ENCODE measurements around the gene MEIKIN.

Gene MEIKIN

GRCh38 chr5:131769961-131770360 is 175.5 kb downstream of the MEIKIN start:
- no peak for ATAC-seq (ENCODE audit: insufficient read depth, low read depth)
- H3K36me3 ChIP-seq (ENCODE audit: insufficient read depth, low read length): peaks cover 7% of the 10 kb centered on the region; the same call in 1 of the 2 replicates

GRCh38 chr5:131769336-131769735 is 176.1 kb downstream of the MEIKIN start:
- H3K36me3 ChIP-seq (ENCODE audit: insufficient read depth, low read length): peaks cover 11% of the 10 kb centered on the region; the same call in 1 of the 2 replicates
- H3K79me2 ChIP-seq (ENCODE audit: insufficient read depth, low read length): peaks cover 98% of the 10 kb centered on the region
- H3K4me1 ChIP-seq (ENCODE audit: insufficient read depth, low read length): no peaks in the 10 kb centered on the region; the same call in 1 of the 2 replicates
- no peak overlapping the region for H3K9ac ChIP-seq (ENCODE audit: low read depth, low read length)
- DNase-seq (no peak), ATAC-seq (ENCODE audit: insufficient read depth, low read depth) (no peak)
- no peaks in the 10 kb centered on the region for H3K27me3 ChIP-seq (ENCODE audit: insufficient read depth, low read length, poor library complexity)
- no peak overlapping the region for H3K4me3 ChIP-seq (ENCODE audit: low read depth in 1 of 2, low read length in 2 of 2)
- TF ChIP-seq CTCF (IDR thresholded peaks at IDR 0.05; ENCODE audit: borderline replicate concordance, extremely low read depth, low read length, poor library complexity, severe bottlenecking) (no peak), EZH2 (IDR thresholded peaks at IDR 0.05; ENCODE audit: borderline replicate concordance, low read depth, low read length, severe bottlenecking) (no peak)
- no peaks in the 10 kb centered on the region for H3K9me3 ChIP-seq (ENCODE audit: insufficient read depth, low read length, severe bottlenecking)
- no peak overlapping the region for H3K27ac ChIP-seq (ENCODE audit: low read length)
- no peak overlapping the region for H3K4me2 ChIP-seq (ENCODE audit: insufficient read depth, low read length)
- peaks cover 55% of the 10 kb centered on the region for H4K20me1 ChIP-seq (ENCODE audit: insufficient read depth, low read length)
- no peak overlapping the region for H2AFZ ChIP-seq (ENCODE audit: low read depth, low read length)

More at GRCh38 chr5:131769961-131770360, 175.5 kb downstream of the MEIKIN start:
- no peak overlapping the region for H3K4me3 ChIP-seq (ENCODE audit: low read depth in 1 of 2, low read length in 2 of 2)
- H4K20me1 ChIP-seq (ENCODE audit: insufficient read depth, low read length): peaks cover 58% of the 10 kb centered on the region
- H3K9me3 ChIP-seq (ENCODE audit: insufficient read depth, low read length, severe bottlenecking): no peaks in the 10 kb centered on the region
- no peak overlapping the region for H3K27ac ChIP-seq (ENCODE audit: low read length)
- TF ChIP-seq EZH2 (IDR thresholded peaks at IDR 0.05; ENCODE audit: borderline replicate concordance, low read depth, low read length, severe bottlenecking): no peak
- TF ChIP-seq CTCF (IDR thresholded peaks at IDR 0.05; ENCODE audit: borderline replicate concordance, extremely low read depth, low read length, poor library complexity, severe bottlenecking): no peak
- H2AFZ ChIP-seq (ENCODE audit: low read depth, low read length): no peak overlapping the region
- DNase-seq: no peak
- no peaks in the 10 kb centered on the region; the same call in 1 of the 2 replicates for H3K4me1 ChIP-seq (ENCODE audit: insufficient read depth, low read length)
- H3K79me2 ChIP-seq (ENCODE audit: insufficient read depth, low read length): peaks cover 98% of the 10 kb centered on the region
- no peak overlapping the region for H3K9ac ChIP-seq (ENCODE audit: low read depth, low read length)
- no peaks in the 10 kb centered on the region for H3K27me3 ChIP-seq (ENCODE audit: insufficient read depth, low read length, poor library complexity)
- no peak overlapping the region for H3K4me2 ChIP-seq (ENCODE audit: insufficient read depth, low read length)

GRCh38 chr5:131767891-131768290 is 177.6 kb downstream of the MEIKIN start:
- Histone ChIP-seq H3K9me3 (ENCODE audit: insufficient read depth, low read length, severe bottlenecking) (no peaks in the 10 kb centered on the region), H4K20me1 (ENCODE audit: insufficient read depth, low read length) (peaks cover 52% of the 10 kb centered on the region), H3K27ac (ENCODE audit: low read length) (no peak overlapping the region), H3K4me3 (ENCODE audit: low read depth in 1 of 2, low read length in 2 of 2) (no peak overlapping the region), H3K4me2 (ENCODE audit: insufficient read depth, low read length) (no peak overlapping the region), H3K36me3 (ENCODE audit: insufficient read depth, low read length) (peaks cover 17% of the 10 kb centered on the region), H3K27me3 (ENCODE audit: insufficient read depth, low read length, poor library complexity) (no peaks in the 10 kb centered on the region), H3K79me2 (ENCODE audit: insufficient read depth, low read length) (peaks cover 98% of the 10 kb centered on the region), H3K9ac (ENCODE audit: low read depth, low read length) (no peak overlapping the region), H2AFZ (ENCODE audit: low read depth, low read length) (no peak overlapping the region), H3K4me1 (ENCODE audit: insufficient read depth, low read length) (no peaks in the 10 kb centered on the region; the same call in 1 of the 2 replicates)
- no peak for TF ChIP-seq CTCF (IDR thresholded peaks at IDR 0.05; ENCODE audit: borderline replicate concordance, extremely low read depth, low read length, poor library complexity, severe bottlenecking)
- TF ChIP-seq EZH2 (IDR thresholded peaks at IDR 0.05; ENCODE audit: borderline replicate concordance, low read depth, low read length, severe bottlenecking): no peak
- no peak for DNase-seq
- ATAC-seq (ENCODE audit: insufficient read depth, low read depth): no peak

All from DND-41 (cell line).